ENCODE results near the gene PPP1CA.

The PPP1CA gene

DNA sequence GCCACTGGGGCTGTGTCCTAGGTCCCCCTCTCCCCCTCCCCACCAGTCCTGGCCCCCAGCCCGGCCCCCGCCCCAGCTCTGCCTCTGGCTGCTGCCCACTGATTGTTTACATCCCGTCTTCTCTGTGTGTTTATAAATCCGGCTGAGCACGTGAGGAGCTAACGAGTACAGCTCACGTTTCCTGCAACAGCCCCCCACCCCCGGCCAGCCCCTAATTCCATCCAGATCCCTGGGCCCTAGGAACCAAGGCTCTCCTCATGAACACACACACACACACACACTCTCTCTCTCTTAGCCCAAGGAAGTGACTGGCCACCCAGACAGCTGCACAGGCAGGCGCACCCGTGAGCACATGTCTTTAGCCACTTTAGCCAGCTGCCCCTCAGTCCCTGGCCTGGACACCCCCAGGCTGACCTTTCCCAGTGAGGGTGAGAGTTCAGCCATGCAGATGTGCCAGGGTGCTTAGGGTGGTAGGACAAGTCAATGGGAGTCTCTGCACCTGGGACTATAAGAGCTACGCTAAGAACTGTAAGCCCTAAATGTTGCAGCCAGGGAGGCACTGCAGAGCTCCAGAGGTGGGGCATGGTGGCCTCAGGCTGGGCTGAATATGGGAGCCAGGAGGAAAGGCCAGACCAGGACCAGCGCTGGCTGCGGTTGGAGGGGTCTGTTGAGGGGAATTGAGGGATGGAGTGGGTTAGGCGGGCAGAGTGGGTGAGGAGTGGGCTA, 31.1 kb downstream of the PPP1CA start:
- Histone ChIP-seq H3K36me3 (no peaks in the 10 kb centered on the region), H3K4me3 (ENCODE audit: low read depth, low read length) (no peak overlapping the region), H3K9me3 (ENCODE audit: severe bottlenecking) (no peaks in the 10 kb centered on the region), H3K27me3 (ENCODE audit: insufficient read depth, low read depth, severe bottlenecking) (no peaks in the 10 kb centered on the region), H3K27ac (no peak overlapping the region)
- DNase-seq = no peak
- TF ChIP-seq, protein P1, sequence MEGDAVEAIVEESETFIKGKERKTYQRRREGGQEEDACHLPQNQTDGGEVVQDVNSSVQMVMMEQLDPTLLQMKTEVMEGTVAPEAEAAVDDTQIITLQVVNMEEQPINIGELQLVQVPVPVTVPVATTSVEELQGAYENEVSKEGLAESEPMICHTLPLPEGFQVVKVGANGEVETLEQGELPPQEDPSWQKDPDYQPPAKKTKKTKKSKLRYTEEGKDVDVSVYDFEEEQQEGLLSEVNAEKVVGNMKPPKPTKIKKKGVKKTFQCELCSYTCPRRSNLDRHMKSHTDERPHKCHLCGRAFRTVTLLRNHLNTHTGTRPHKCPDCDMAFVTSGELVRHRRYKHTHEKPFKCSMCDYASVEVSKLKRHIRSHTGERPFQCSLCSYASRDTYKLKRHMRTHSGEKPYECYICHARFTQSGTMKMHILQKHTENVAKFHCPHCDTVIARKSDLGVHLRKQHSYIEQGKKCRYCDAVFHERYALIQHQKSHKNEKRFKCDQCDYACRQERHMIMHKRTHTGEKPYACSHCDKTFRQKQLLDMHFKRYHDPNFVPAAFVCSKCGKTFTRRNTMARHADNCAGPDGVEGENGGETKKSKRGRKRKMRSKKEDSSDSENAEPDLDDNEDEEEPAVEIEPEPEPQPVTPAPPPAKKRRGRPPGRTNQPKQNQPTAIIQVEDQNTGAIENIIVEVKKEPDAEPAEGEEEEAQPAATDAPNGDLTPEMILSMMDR (IDR thresholded peaks at IDR 0.05; ENCODE audit: low read depth, low read length) = no peak

DNA sequence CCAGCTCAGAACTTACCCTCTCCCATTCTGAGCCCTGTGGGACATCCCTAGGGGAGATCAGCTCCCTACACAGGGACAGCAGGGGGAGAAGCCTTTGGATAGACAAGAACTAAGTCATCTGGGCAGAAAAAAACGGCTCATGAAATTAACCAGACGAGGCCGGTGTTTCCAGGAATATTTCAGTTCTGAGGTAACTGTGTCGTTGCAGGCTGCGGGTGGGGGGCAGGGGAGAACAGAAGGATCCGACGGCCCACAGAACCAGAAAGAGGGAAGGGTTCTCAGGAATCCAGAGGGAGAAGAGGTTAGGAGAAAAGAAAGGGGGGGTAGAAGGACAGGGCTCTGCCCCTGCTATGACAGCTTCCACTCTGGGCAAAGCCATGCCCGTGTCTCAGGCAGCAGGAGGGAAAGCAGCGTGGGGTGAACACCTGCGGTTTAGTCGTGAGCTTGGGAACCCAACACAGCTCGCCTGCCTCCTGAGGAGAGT, 31.8 kb downstream of the PPP1CA start:
- TF ChIP-seq, protein P1 (IDR thresholded peaks at IDR 0.05; ENCODE audit: low read depth, low read length) = no peak
- Histone ChIP-seq H3K27ac (no peak overlapping the region), H3K27me3 (ENCODE audit: insufficient read depth, low read depth, severe bottlenecking) (no peaks in the 10 kb centered on the region), H3K36me3 (no peaks in the 10 kb centered on the region), H3K4me3 (ENCODE audit: low read depth, low read length) (no peak overlapping the region), H3K9me3 (ENCODE audit: severe bottlenecking) (no peaks in the 10 kb centered on the region)
- DNase-seq = no peak

DNA sequence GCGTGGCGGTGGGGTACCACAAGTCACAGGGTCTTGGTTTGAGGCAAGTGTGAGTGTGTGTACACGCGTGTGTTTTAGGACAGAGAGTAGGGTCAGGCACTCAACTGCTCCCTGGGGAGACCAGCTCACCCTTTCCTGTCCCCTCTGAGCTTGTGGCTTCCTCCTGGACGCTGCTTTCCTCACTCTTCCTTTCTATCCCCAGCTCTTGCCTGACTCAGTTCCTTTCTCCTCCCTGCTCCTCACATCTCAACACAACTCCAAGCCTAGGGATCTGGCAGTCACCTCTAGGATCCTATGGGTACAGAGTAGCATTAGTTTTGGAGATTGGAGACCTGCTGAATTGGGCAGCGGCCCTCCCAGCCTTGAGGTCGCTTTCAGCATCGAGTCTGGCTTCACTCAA, 32.4 kb downstream of the PPP1CA start:
- no peaks in the 10 kb centered on the region for H3K27me3 ChIP-seq (ENCODE audit: insufficient read depth, low read depth, severe bottlenecking)
- no peak overlapping the region for H3K27ac ChIP-seq
- H3K4me3 ChIP-seq (ENCODE audit: low read depth, low read length) = no peak overlapping the region
- no peaks in the 10 kb centered on the region for H3K36me3 ChIP-seq
- no peak for DNase-seq
- H3K9me3 ChIP-seq (ENCODE audit: severe bottlenecking) = no peaks in the 10 kb centered on the region
- TF ChIP-seq, protein P1 (IDR thresholded peaks at IDR 0.05; ENCODE audit: low read depth, low read length) = no peak

DNA sequence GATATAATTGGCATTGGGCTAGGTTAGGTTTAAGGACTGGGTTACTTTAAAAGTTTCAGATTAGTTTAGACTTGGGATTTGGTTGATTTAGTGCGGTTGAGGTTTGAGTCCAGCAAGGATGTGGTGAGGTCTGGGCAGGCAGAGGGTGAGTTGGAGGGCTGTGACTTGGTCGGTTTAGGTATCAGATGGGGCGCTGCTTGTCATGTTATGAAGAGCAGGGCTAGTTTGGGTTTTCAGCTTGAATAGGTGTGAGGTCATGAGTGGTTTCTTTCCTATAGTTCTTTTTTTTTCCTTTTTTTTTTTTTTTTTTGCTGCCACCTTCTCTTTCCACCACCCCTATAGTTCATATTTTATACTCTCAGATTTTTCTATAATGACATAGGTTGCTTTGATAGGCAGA, 33.0 kb downstream of the PPP1CA start:
- Histone ChIP-seq H3K9me3 (ENCODE audit: severe bottlenecking) (no peaks in the 10 kb centered on the region), H3K27me3 (ENCODE audit: insufficient read depth, low read depth, severe bottlenecking) (no peaks in the 10 kb centered on the region), H3K36me3 (no peaks in the 10 kb centered on the region), H3K27ac (no peak overlapping the region), H3K4me3 (ENCODE audit: low read depth, low read length) (no peak overlapping the region)
- DNase-seq = no peak
- TF ChIP-seq, protein P1 (IDR thresholded peaks at IDR 0.05; ENCODE audit: low read depth, low read length) = no peak

DNA sequence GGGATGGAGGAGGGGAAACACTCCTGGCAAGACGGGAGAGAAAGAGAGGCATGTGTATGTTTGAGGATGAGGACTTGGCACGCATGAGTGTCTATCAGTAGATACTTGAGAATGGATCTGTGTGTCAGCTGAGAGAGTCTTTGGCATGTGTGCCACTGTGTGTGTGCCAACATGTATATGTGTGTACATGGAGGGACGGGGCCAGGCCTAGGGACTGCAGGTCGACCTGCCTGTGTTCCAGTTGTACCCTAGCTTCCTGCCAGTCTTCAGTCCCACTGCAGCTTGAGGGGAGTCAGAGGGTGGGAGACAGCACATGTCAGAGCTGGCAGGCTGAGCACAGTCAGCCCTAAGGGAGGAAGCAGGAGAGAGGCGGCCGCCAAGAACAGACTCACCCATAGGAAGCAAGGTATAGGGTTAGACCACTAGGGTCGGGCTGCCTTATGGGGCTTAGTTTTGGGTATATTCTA, 33.9 kb downstream of the PPP1CA start:
- no peak for DNase-seq
- no peak overlapping the region for H3K4me3 ChIP-seq (ENCODE audit: low read depth, low read length)

More for the DNA sequence above, 33.9 kb downstream of the PPP1CA start:
- Histone ChIP-seq H3K27me3 (ENCODE audit: insufficient read depth, low read depth, severe bottlenecking) (no peaks in the 10 kb centered on the region), H3K9me3 (ENCODE audit: severe bottlenecking) (no peaks in the 10 kb centered on the region), H3K36me3 (no peaks in the 10 kb centered on the region), H3K27ac (no peak overlapping the region)
- TF ChIP-seq, protein P1 (IDR thresholded peaks at IDR 0.05; ENCODE audit: low read depth, low read length) = no peak

All from WERI-Rb-1 (cell line).